Loucy (cell line): ENCODE results near the gene CLSTN2.

Experiments used
- H2AFZ ChIP-seq: fragments of 200-600 bp; sonication (generic); 2 replicates; pipeline ENCODE4 v1.6.0; 2016; ENCODE audit warnings: antibody characterized with exemption, mild to moderate bottlenecking, low read length, moderate library complexity
- H3F3A ChIP-seq: fragments of 200-600 bp; 2 replicates; pipeline ENCODE4 v1.6.0; 2016; ENCODE audit warnings: antibody characterized with exemption, low read depth, mild to moderate bottlenecking
- H3K27me3 ChIP-seq: fragments of 200-600 bp; sonication (generic); 2 replicates; pipeline ENCODE4 v1.6.1; 2014; ENCODE audit warnings: low read length, mild to moderate bottlenecking; ENCODE audit not compliant: insufficient read depth, poor library complexity, severe bottlenecking
- H3K36me3 ChIP-seq: fragments of 200-600 bp; sonication (generic); 2 replicates; pipeline ENCODE4 v1.6.1; 2016; ENCODE audit warnings: low read length; ENCODE audit not compliant: insufficient read depth
- H3K4me1 ChIP-seq: fragments of 200-600 bp; sonication (generic); 2 replicates; pipeline ENCODE4 v1.5.1; 2014; ENCODE audit warnings: low read length, mild to moderate bottlenecking; ENCODE audit not compliant: insufficient read depth, poor library complexity, severe bottlenecking
- H3K4me2 ChIP-seq: fragments of 200-600 bp; sonication (generic); 2 replicates; pipeline ENCODE4 v1.6.0; 2014; ENCODE audit warnings: antibody characterized with exemption, low read length, low read depth, mild to moderate bottlenecking; ENCODE audit not compliant: poor library complexity, severe bottlenecking
- H3K4me3 ChIP-seq: fragments of 200-600 bp; sonication (generic); 2 replicates; pipeline ENCODE4 v1.5.1; 2014; ENCODE audit warnings: low read length, mild to moderate bottlenecking, mixed read lengths; ENCODE audit not compliant: poor library complexity, severe bottlenecking
- H3K79me2 ChIP-seq: fragments of 200-600 bp; sonication (generic); 2 replicates; pipeline ENCODE4 v1.6.1; 2014; ENCODE audit warnings: low read length; ENCODE audit not compliant: insufficient read depth
- H3K9ac ChIP-seq: fragments of 200-600 bp; sonication (generic); 2 replicates; pipeline ENCODE4 v1.6.0; 2014; ENCODE audit warnings: mild to moderate bottlenecking, low read depth, low read length, moderate library complexity; ENCODE audit not compliant: poor library complexity, severe bottlenecking
- H3K9me2 ChIP-seq: fragments of 200-600 bp; sonication (generic); replicated peaks from 2 replicates; pipeline ENCODE4 v1.6.1; 2016; ENCODE audit warnings: low read depth, low read length, mixed read lengths
- H3K9me3 ChIP-seq: fragments of 200-600 bp; sonication (generic); 2 replicates; pipeline ENCODE4 v1.6.1; 2014; ENCODE audit warnings: mild to moderate bottlenecking, antibody characterized with exemption, low read length, low read depth; ENCODE audit not compliant: insufficient read depth
- H4K20me1 ChIP-seq: fragments of 200-600 bp; sonication (generic); 2 replicates; pipeline ENCODE4 v1.6.0; 2014; ENCODE audit warnings: antibody characterized with exemption, low read length, mild to moderate bottlenecking; ENCODE audit not compliant: insufficient read depth, poor library complexity, severe bottlenecking
- CTCF ChIP-seq: fragments of 200-600 bp; sonication (generic); conservative IDR thresholded peaks from 2 replicates; pipeline ENCODE4 v1.5.1; 2014; ENCODE audit warnings: mild to moderate bottlenecking, antibody characterized with exemption, low read length
- EZH2phosphoT487 ChIP-seq: fragments of 200-600 bp; IDR thresholded peaks from 2 replicates; pipeline ENCODE4 v1.6.1; 2018; ENCODE audit warnings: antibody characterized with exemption, mild to moderate bottlenecking, moderate library complexity, borderline replicate concordance

Gene CLSTN2

GRCh38 chr3:140449413-140450256, 514.6 kb downstream of the CLSTN2 start:
- no peaks in the 10 kb centered on the region for H3K79me2 ChIP-seq
- H3K4me1 ChIP-seq: no peaks in the 10 kb centered on the region
- H3K4me3 ChIP-seq: no peak overlapping the region

GRCh38 chr3:140453750-140454149, 518.8 kb downstream of the CLSTN2 start:
- Histone ChIP-seq H3K4me3 (no peak overlapping the region), H3K4me2 (no peak overlapping the region), H4K20me1 (no peaks in the 10 kb centered on the region), H3K79me2 (no peaks in the 10 kb centered on the region), H3F3A (no peaks in the 10 kb centered on the region), H3K9me2 (no peaks in the 10 kb centered on the region), H3K4me1 (no peaks in the 10 kb centered on the region), H3K9ac (no peak overlapping the region), H3K36me3 (no peaks in the 10 kb centered on the region), H3K27me3 (no peaks in the 10 kb centered on the region), H3K9me3 (no peaks in the 10 kb centered on the region), H2AFZ (no peak overlapping the region)
- no peak for TF ChIP-seq CTCF
- no peak for TF ChIP-seq EZH2phosphoT487

More at GRCh38 chr3:140449413-140450256, 514.6 kb downstream of the CLSTN2 start:
- no peak for TF ChIP-seq CTCF
- TF ChIP-seq EZH2phosphoT487: no peak
- Histone ChIP-seq H3K9me2 (no peaks in the 10 kb centered on the region), H4K20me1 (no peaks in the 10 kb centered on the region), H2AFZ (no peak overlapping the region), H3K36me3 (no peaks in the 10 kb centered on the region), H3K27me3 (no peaks in the 10 kb centered on the region), H3K4me2 (no peak overlapping the region), H3K9me3 (no peaks in the 10 kb centered on the region), H3K9ac (no peak overlapping the region), H3F3A (no peaks in the 10 kb centered on the region)

- Histone ChIP-seq H3K79me2 (no peaks in the 10 kb centered on the region), H3K27me3 (no peaks in the 10 kb centered on the region), H3K9ac (no peak overlapping the region), H3F3A (no peaks in the 10 kb centered on the region), H3K9me3 (no peaks in the 10 kb centered on the region), H3K4me1 (no peaks in the 10 kb centered on the region), H2AFZ (no peak overlapping the region), H3K4me3 (no peak overlapping the region), H3K36me3 (no peaks in the 10 kb centered on the region), H3K9me2 (no peaks in the 10 kb centered on the region), H4K20me1 (no peaks in the 10 kb centered on the region), H3K4me2 (no peak overlapping the region)
- TF ChIP-seq CTCF: no peak
- no peak for TF ChIP-seq EZH2phosphoT487
Measured at GRCh38 chr3:140455521-140456214, 520.7 kb downstream of the CLSTN2 start.
